Endothelial cell of umbilical vein (primary cell): Measurements from ENCODE around the gene TRPM3. TPM values are rescaled to one million over a fixed set of nuclear protein-coding genes. Genes with fewer than 3 reads are reported as not detected.

Source experiments
- BruUV-seq: library from RNA; stranded (reverse); fragments of 400-500 nt; replicated peaks from 2 replicates; lab custom pipeline; 2021; lab: Mats Ljungman, UMichigan
- CTCF ChIA-PET: fragments of 300-600, 350-600 bp; sonication (Branson Sonifier 250); formaldehyde crosslinking; loops from one replicate; lab custom pipeline; 2021; ENCODE audit warnings: antibody characterized with exemption, inconsistent platforms; lab: Charles Lee
- POLR2A ChIA-PET: fragments of 300-600, 350-600 bp; sonication (Branson Sonifier 250); formaldehyde crosslinking; loops from one replicate; lab custom pipeline; 2021; ENCODE audit warnings: antibody characterized with exemption, inconsistent platforms; lab: Charles Lee
- DNase-seq: peaks from one replicate; pipeline ENCODE4 v3.0.0-alpha.2; 2011; ENCODE audit warnings: low read depth, low spot score
- FAIRE-seq: peaks from 2 replicates; lab custom pipeline; 2011; peaks lifted over from hg19 to GRCh38; lab: Jason Lieb, UNC
- H2AFZ ChIP-seq: 2 replicates; pipeline ENCODE4 v1.6.0; 2012; ENCODE audit warnings: low read depth, low read length, control low read depth, inconsistent platforms
- H3K27ac ChIP-seq: 2 replicates; pipeline ENCODE4 v1.5.1; 2011; ENCODE audit warnings: low read depth, mild to moderate bottlenecking, control low read depth, low read length, moderate library complexity; ENCODE audit not compliant: insufficient read depth
- H3K27me3 ChIP-seq, 2 experiments: 2 replicates each; pipeline versions ENCODE4 v1.6.0 to v1.6.1; 2011; ENCODE audit warnings: low read length in 2 of 2, mixed read lengths in 1 of 2; ENCODE audit not compliant: control insufficient read depth in 2 of 2, insufficient read depth in 2 of 2
- H3K36me3 ChIP-seq, 2 experiments: 2 replicates in 1 of 2; 3 replicates in 1 of 2; pipeline ENCODE4 v1.5.1; 2011; ENCODE audit warnings: low read length in 2 of 2, mild to moderate bottlenecking in 1 of 2, moderate library complexity in 1 of 2; ENCODE audit not compliant: control insufficient read depth in 2 of 2, insufficient read depth in 2 of 2; ENCODE audit errors: extremely low read depth in 1 of 2
- H3K4me1 ChIP-seq: 3 replicates; pipeline ENCODE4 v1.5.1; 2011; ENCODE audit warnings: mild to moderate bottlenecking, low read length; ENCODE audit not compliant: control insufficient read depth, insufficient read depth; ENCODE audit errors: extremely low read depth
- H3K4me2 ChIP-seq: 2 replicates; pipeline ENCODE4 v1.6.1; 2011; ENCODE audit warnings: low read length, control low read depth, mixed read lengths; ENCODE audit not compliant: insufficient read depth
- H3K4me3 ChIP-seq, 3 experiments: fragments of 200-600 bp in 1 of 3; sonication (generic), shearing (Covaris generic) in 1 of 3; replicated peaks in 1 of 3; 2 replicates each; pipeline ENCODE4 v1.5.1; 2011 to 2016; ENCODE audit warnings: control low read depth in 3 of 3, low read length in 3 of 3, mild to moderate bottlenecking in 2 of 3, inconsistent platforms in 1 of 3, low read depth in 1 of 3, moderate library complexity in 1 of 3; ENCODE audit not compliant: insufficient read depth in 1 of 3
- H3K79me2 ChIP-seq: 2 replicates; pipeline ENCODE4 v1.6.0; 2012; ENCODE audit warnings: low read length, inconsistent platforms; ENCODE audit not compliant: control insufficient read depth, insufficient read depth
- H3K9ac ChIP-seq: replicated peaks from 2 replicates; pipeline ENCODE3; 2011; ENCODE audit warnings: low read length, control low read depth; ENCODE audit not compliant: insufficient read depth; ENCODE audit errors: extremely low read depth
- H3K9me1 ChIP-seq: replicated peaks from 3 replicates; pipeline ENCODE4 v1.6.0; 2011; ENCODE audit warnings: mild to moderate bottlenecking, low read length; ENCODE audit not compliant: control insufficient read depth, insufficient read depth; ENCODE audit errors: extremely low read depth
- H3K9me3 ChIP-seq: replicated peaks from 2 replicates; pipeline ENCODE4 v1.5.1; 2012; ENCODE audit warnings: low read length, inconsistent platforms; ENCODE audit not compliant: control insufficient read depth, insufficient read depth
- H4K20me1 ChIP-seq: replicated peaks from 2 replicates; pipeline ENCODE3; 2011; ENCODE audit warnings: mild to moderate bottlenecking, low read length; ENCODE audit not compliant: control insufficient read depth, insufficient read depth; ENCODE audit errors: extremely low read depth
- CTCF ChIP-seq, 2 donors: IDR thresholded peaks; 1 replicate in 1 of 2; 2 replicates in 1 of 2; pipeline ENCODE4 v1.5.1; 2011; ENCODE audit warnings: low read length in 2 of 2, mild to moderate bottlenecking in 2 of 2, moderate library complexity in 2 of 2, control low read depth in 1 of 2, inconsistent platforms in 1 of 2, low read depth in 1 of 2; ENCODE audit not compliant: insufficient read depth in 1 of 2; ENCODE audit errors: extremely low read depth in 1 of 2
- EZH2 ChIP-seq: IDR thresholded peaks from 2 replicates; pipeline ENCODE4 v1.6.1; 2012; ENCODE audit warnings: borderline replicate concordance, low read depth, mild to moderate bottlenecking, moderate library complexity, low read length, inconsistent platforms; ENCODE audit not compliant: severe bottlenecking
- FOS ChIP-seq: IDR thresholded peaks from 2 replicates; pipeline ENCODE4 v1.6.1; 2011; ENCODE audit warnings: mild to moderate bottlenecking, low read length, moderate library complexity, borderline replicate concordance; ENCODE audit not compliant: insufficient read depth
- GATA2 ChIP-seq: IDR thresholded peaks from 2 replicates; pipeline ENCODE4 v1.7.0; 2011; ENCODE audit warnings: low read depth, mild to moderate bottlenecking, moderate library complexity, mixed read lengths, low read length; ENCODE audit not compliant: insufficient read length, insufficient read depth
- JUN ChIP-seq: IDR thresholded peaks from 2 replicates; pipeline ENCODE4 v1.6.1; 2011; ENCODE audit warnings: borderline replicate concordance, low read depth; ENCODE audit not compliant: insufficient read length, insufficient read depth
- MAX ChIP-seq: IDR thresholded peaks from 2 replicates; pipeline ENCODE4 v1.6.1; 2011; ENCODE audit not compliant: insufficient read depth, insufficient read length
- MYC ChIP-seq: IDR thresholded peaks from one replicate; pipeline ENCODE4 v1.6.1; 2011; ENCODE audit warnings: mild to moderate bottlenecking, low read depth, low read length
- POLR2A ChIP-seq: IDR thresholded peaks from 2 replicates; pipeline ENCODE4 v1.6.1; 2012; ENCODE audit warnings: low read depth, mild to moderate bottlenecking, control low read depth, low read length
- POLR2AphosphoS5 ChIP-seq: IDR thresholded peaks from 2 replicates; pipeline ENCODE4 v1.6.1; 2012; ENCODE audit warnings: low read depth, mild to moderate bottlenecking, control low read depth, low read length, moderate library complexity; ENCODE audit not compliant: insufficient read depth
- dilution Hi-C: fragments of 300-500 bp; cut with MboI; formaldehyde crosslinking; loops from one replicate; pipeline ENCODE4 v1.15.0; 2019; ENCODE audit warnings: low sequenced_read_pairs; ENCODE audit not compliant: extremely low pct_ligation_motif_present
- intact Hi-C: fragments of 100-400 bp; cut with micrococcal nuclease; formaldehyde crosslinking; loops from one replicate; pipeline ENCODE4 v1.10.0; 2022
- polyA plus RNA-seq, 4 experiments: library from polyadenylated mRNA; depleted of rRNA in 3 of 4; stranded (reverse) in 3 of 4; unstranded in 1 of 4; fragments of >200 nt; gene quantifications; 2 replicates each; pipeline versions ENCODE4 v1.2.1 to v1.2.3, GENCODE V29; 2011 to 2012; ENCODE audit warnings: missing spikeins in 1 of 4
- total RNA-seq: library from RNA; stranded (reverse); gene quantifications from 2 replicates; pipeline ENCODE4 v1.2.3, GENCODE V29; 2021

The TRPM3 gene
- total and polyA plus RNA-seq, 2 donors (not counting 3 experiments of a cell fraction or from before 2014, with no cell fraction given), result 0.17 to 0.33 TPM

GRCh38 chr9:70580606-70581195, 540.7 kb downstream of the TRPM3 start:
- Histone ChIP-seq H3K27ac (no peak overlapping the region), H4K20me1 (no peaks in the 10 kb centered on the region), H3K9me1 (no peaks in the 10 kb centered on the region), H3K9ac (no peak overlapping the region), H3K9me3 (no peaks in the 10 kb centered on the region), H3K4me3 (no peak overlapping the region), H3K79me2 (no peaks in the 10 kb centered on the region), H3K36me3 (no peaks in the 10 kb centered on the region), H3K4me1 (peaks cover 15% of the 10 kb centered on the region), H2AFZ (no peak overlapping the region), H3K4me2 (no peak overlapping the region), H3K27me3 (no peaks in the 10 kb centered on the region)
- intact Hi-C loops (no loop called here), dilution Hi-C loops (no loop called here)
- no TSS peak for BruUV-seq
- DNase-seq (no peak), FAIRE-seq (no peak)
- POLR2A ChIA-PET, result no interaction called here
- no peak for TF ChIP-seq FOS
- no peak for TF ChIP-seq CTCF (IDR thresholded peaks at IDR 0.05; ENCODE audit: extremely low read depth in 1 of 2, insufficient read depth in 1 of 2, low read depth in 1 of 2, low read length in 2 of 2)
- TF ChIP-seq MAX, result no peak
- TF ChIP-seq POLR2A, result no peak
- no peak for TF ChIP-seq EZH2
- TF ChIP-seq MYC, result no peak
- no peak for TF ChIP-seq POLR2AphosphoS5
- TF ChIP-seq JUN, result no peak
- no peak for TF ChIP-seq GATA2
- CTCF ChIA-PET, result no interaction called here
